ENCODE data around the gene ARID4B.
"Not testable (repeated sequence)": the region's sequence is repeated elsewhere in the genome, so short reads cannot be mapped to it uniquely, and the experiment has no call there.

ARID4B gene

GRCh38 chr1:235221653-235222375 is 106.2 kb downstream of the ARID4B start:
- Histone ChIP-seq H3K27me3 (ENCODE audit: insufficient read depth, low read length, poor library complexity) (no peaks in the 10 kb centered on the region), H2AFZ (ENCODE audit: low read depth, low read length) (no peak overlapping the region), H3K4me3 (ENCODE audit: low read depth in 1 of 2, low read length in 2 of 2) (no peak overlapping the region), H3K9ac (ENCODE audit: low read depth, low read length) (no peak overlapping the region), H3K27ac (ENCODE audit: low read length) (no peak overlapping the region), H3K4me1 (ENCODE audit: insufficient read depth, low read length) (no peaks in the 10 kb centered on the region), H4K20me1 (ENCODE audit: insufficient read depth, low read length) (no peaks in the 10 kb centered on the region), H3K36me3 (ENCODE audit: insufficient read depth, low read length) (peaks cover 69% of the 10 kb centered on the region), H3K79me2 (ENCODE audit: insufficient read depth, low read length) (peaks cover 10% of the 10 kb centered on the region), H3K9me3 (ENCODE audit: insufficient read depth, low read length, severe bottlenecking) (no peaks in the 10 kb centered on the region), H3K4me2 (ENCODE audit: insufficient read depth, low read length) (no peak overlapping the region)
- ATAC-seq (ENCODE audit: insufficient read depth, low read depth) (no peak), DNase-seq (no peak)
- no peak for TF ChIP-seq EZH2 (IDR thresholded peaks at IDR 0.05; ENCODE audit: borderline replicate concordance, low read depth, low read length, severe bottlenecking)
- TF ChIP-seq, protein P1, sequence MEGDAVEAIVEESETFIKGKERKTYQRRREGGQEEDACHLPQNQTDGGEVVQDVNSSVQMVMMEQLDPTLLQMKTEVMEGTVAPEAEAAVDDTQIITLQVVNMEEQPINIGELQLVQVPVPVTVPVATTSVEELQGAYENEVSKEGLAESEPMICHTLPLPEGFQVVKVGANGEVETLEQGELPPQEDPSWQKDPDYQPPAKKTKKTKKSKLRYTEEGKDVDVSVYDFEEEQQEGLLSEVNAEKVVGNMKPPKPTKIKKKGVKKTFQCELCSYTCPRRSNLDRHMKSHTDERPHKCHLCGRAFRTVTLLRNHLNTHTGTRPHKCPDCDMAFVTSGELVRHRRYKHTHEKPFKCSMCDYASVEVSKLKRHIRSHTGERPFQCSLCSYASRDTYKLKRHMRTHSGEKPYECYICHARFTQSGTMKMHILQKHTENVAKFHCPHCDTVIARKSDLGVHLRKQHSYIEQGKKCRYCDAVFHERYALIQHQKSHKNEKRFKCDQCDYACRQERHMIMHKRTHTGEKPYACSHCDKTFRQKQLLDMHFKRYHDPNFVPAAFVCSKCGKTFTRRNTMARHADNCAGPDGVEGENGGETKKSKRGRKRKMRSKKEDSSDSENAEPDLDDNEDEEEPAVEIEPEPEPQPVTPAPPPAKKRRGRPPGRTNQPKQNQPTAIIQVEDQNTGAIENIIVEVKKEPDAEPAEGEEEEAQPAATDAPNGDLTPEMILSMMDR (IDR thresholded peaks at IDR 0.05; ENCODE audit: borderline replicate concordance, extremely low read depth, low read length, poor library complexity, severe bottlenecking) = no peak

GRCh38 chr1:235215453-235215852 is 112.5 kb downstream of the ARID4B start:
- Histone ChIP-seq H3K9me3 (ENCODE audit: insufficient read depth, low read length, severe bottlenecking) (no peaks in the 10 kb centered on the region), H3K36me3 (ENCODE audit: insufficient read depth, low read length) (peaks cover 65% of the 10 kb centered on the region), H3K4me2 (ENCODE audit: insufficient read depth, low read length) (no peak overlapping the region), H3K79me2 (ENCODE audit: insufficient read depth, low read length) (peaks cover 11% of the 10 kb centered on the region), H3K27me3 (ENCODE audit: insufficient read depth, low read length, poor library complexity) (no peaks in the 10 kb centered on the region), H3K27ac (ENCODE audit: low read length) (no peak overlapping the region), H3K4me3 (ENCODE audit: low read depth in 1 of 2, low read length in 2 of 2) (no peak overlapping the region), H4K20me1 (ENCODE audit: insufficient read depth, low read length) (no peaks in the 10 kb centered on the region), H3K4me1 (ENCODE audit: insufficient read depth, low read length) (peaks cover 34% of the 10 kb centered on the region; the same call in 1 of the 2 replicates), H3K9ac (ENCODE audit: low read depth, low read length) (no peak overlapping the region), H2AFZ (ENCODE audit: low read depth, low read length) (no peak overlapping the region)
- DNase-seq (peak; percentile 27), ATAC-seq (ENCODE audit: insufficient read depth, low read depth) (peak; percentile 64)
- TF ChIP-seq EZH2 (IDR thresholded peaks at IDR 0.05; ENCODE audit: borderline replicate concordance, low read depth, low read length, severe bottlenecking) = no peak
- TF ChIP-seq, protein P1 (IDR thresholded peaks at IDR 0.05; ENCODE audit: borderline replicate concordance, extremely low read depth, low read length, poor library complexity, severe bottlenecking) = no peak

DNA sequence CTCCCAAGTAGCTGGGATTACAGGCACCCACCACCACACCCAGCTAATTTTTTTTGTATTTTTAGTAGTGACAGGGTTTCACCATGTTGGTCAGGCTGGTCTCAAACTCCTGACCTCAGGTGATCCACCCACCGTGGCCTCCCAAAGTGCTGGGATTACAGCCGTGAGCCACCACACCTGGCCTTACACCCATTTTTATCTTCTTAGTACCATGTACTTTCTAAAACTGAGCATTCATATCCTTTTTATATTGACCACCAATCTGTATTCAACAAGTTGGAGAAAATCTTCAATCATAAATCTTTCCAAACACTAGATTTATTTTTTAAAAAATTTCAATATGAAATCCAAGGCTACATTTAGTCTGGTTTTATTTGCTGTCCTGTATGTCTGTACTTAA is 113.0 kb downstream of the ARID4B start:
- not testable (repeated sequence) for H4K20me1 ChIP-seq (ENCODE audit: insufficient read depth, low read length); H3K9me3 ChIP-seq (ENCODE audit: insufficient read depth, low read length, severe bottlenecking); H3K9ac ChIP-seq (ENCODE audit: low read depth, low read length); H3K27me3 ChIP-seq (ENCODE audit: insufficient read depth, low read length, poor library complexity); DNase-seq; H3K27ac ChIP-seq (ENCODE audit: low read length); H2AFZ ChIP-seq (ENCODE audit: low read depth, low read length); H3K4me3 ChIP-seq (ENCODE audit: low read depth in 1 of 2, low read length in 2 of 2); ATAC-seq (ENCODE audit: insufficient read depth, low read depth); H3K4me2 ChIP-seq (ENCODE audit: insufficient read depth, low read length)
- Histone ChIP-seq H3K36me3 (ENCODE audit: insufficient read depth, low read length) (peaks cover 69% of the 10 kb centered on the region), H3K4me1 (ENCODE audit: insufficient read depth, low read length) (peaks cover 36% of the 10 kb centered on the region), H3K79me2 (ENCODE audit: insufficient read depth, low read length) (peaks cover 11% of the 10 kb centered on the region)

GRCh38 chr1:235213752-235214151 is 114.2 kb downstream of the ARID4B start:
- Histone ChIP-seq H4K20me1 (ENCODE audit: insufficient read depth, low read length) (no peaks in the 10 kb centered on the region), H3K27me3 (ENCODE audit: insufficient read depth, low read length, poor library complexity) (no peaks in the 10 kb centered on the region), H2AFZ (ENCODE audit: low read depth, low read length) (no peak overlapping the region), H3K79me2 (ENCODE audit: insufficient read depth, low read length) (peaks cover 11% of the 10 kb centered on the region), H3K27ac (ENCODE audit: low read length) (no peak overlapping the region), H3K4me2 (ENCODE audit: insufficient read depth, low read length) (no peak overlapping the region), H3K4me3 (ENCODE audit: low read depth in 1 of 2, low read length in 2 of 2) (no peak overlapping the region), H3K4me1 (ENCODE audit: insufficient read depth, low read length) (peaks cover 48% of the 10 kb centered on the region), H3K9ac (ENCODE audit: low read depth, low read length) (no peak overlapping the region), H3K36me3 (ENCODE audit: insufficient read depth, low read length) (peaks cover 64% of the 10 kb centered on the region), H3K9me3 (ENCODE audit: insufficient read depth, low read length, severe bottlenecking) (no peaks in the 10 kb centered on the region)
- no peak; the same call in 2 of the 3 replicates for ATAC-seq (ENCODE audit: insufficient read depth, low read depth)
- no peak for DNase-seq
- no peak for TF ChIP-seq EZH2 (IDR thresholded peaks at IDR 0.05; ENCODE audit: borderline replicate concordance, low read depth, low read length, severe bottlenecking)
- TF ChIP-seq, protein P1 (IDR thresholded peaks at IDR 0.05; ENCODE audit: borderline replicate concordance, extremely low read depth, low read length, poor library complexity, severe bottlenecking) = no peak

All from DND-41 (cell line).